HS-27A (cell line): Measurements from ENCODE around the gene HSD17B10.
A peak's percentile ranks its signal among the peaks of the same experiment; 100 is the strongest.
"Not testable (repeated sequence)": the region's sequence is repeated elsewhere in the genome, so short reads cannot be mapped to it uniquely, and the experiment has no call there.

Experiments
- DNase-seq: peaks from one replicate; pipeline ENCODE4 v3.0.0-alpha.2; 2012; ENCODE audit warnings: low read depth, missing footprints

Gene HSD17B10

DNA sequence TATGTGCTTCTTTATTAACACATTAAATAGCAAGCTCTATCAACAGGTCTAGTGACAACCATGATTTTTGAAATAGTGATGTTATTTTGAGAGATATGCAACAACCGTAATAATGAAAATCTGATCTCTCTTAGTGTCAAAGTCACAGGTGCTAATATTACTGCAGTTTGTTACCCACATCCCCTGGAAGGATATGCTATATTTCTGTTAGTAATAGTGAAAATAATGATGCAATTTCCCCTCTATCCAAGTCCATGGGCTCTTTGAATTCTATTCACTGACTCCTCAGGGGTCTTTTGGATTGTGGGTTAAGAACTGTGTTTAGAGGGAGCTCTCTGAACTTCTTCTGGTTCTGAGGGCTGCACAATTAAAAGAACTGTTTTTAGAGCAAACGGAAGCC is 3.0 kb upstream of the HSD17B10 start:
- DNase-seq = no peak

DNA sequence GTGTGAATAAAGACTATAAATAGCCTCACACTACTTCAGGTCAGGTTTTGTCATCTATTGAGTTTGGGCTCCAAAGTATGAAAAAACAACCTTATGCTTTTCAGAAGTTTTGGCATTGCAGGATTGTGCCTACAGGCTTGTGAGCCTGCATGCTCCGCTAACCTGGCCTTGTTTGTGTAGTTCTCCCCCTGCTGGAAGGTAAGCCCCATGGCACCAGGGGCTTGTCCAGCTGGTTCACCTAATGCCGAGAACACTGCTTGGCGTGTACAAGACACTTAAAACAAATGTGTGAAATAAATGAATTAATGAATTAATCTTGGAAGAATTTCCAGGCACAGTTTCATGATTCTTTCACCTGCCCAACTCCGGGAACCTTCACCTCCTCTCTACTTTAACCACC is 1.8 kb upstream of the HSD17B10 start:
- no peak for DNase-seq

DNA sequence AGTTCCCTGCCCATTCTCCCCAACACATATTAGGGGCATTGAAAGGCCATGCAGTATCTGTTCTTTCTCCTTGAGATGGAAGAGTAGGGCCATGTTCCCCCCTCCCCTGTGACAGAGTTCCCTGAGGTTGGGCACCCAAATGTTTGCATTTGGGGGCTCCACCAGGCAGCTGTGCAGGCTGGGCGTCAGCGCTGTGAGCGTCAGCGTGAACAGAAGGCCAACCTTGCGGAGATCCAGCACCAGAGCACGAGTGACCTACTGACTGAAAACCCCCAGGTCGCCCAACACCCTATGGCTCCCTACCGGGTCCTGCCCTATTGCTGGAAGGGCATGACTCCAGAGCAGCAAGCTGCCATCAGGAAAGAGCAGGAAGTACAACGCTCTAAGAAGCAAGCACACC is 3.9 kb downstream of the HSD17B10 start:
- no peak for DNase-seq

DNA sequence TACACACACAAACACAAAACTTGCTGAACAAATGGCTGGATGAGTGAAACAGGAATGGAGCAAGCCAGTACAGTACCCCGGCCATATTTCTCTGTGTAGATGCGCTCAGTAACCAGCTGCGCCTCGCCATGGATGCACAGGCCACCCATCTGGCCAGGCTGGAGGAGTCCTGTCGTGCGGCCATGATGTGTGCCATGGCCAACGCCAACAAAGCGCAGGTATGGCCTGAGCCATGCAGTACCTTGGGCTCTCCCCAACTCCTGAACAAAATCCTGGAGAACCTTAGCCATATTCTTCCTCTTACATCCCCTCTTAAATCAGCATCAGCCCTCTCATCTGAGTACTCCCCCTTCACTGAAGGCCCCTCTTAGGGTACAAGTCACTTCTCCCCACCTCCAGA is 4.4 kb downstream of the HSD17B10 start:
- DNase-seq = no peak

DNA sequence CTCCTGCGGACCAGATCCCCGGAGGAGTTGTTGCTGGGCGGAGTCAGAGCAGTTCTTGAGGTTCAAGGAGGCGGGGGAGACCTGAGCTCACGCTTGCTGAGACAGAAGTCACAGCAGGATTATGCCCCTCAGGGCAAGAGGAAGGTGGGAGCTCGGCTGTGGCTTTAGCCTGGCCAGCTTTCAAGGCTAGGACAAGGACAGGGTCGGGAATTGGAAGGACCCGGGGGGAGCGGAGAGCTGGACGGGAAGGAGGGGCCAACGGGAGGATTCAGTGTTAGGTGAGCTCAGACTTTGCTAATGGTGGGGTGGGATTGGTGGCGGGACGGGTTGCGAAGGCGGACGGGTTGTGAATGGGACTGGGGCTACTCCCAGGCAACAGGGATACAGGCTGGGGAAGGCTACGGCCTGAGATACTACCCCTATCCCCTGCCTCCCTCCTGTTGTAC is 11.3 kb downstream of the HSD17B10 start, which contains the start of gene RIBC1:
RIBC1 (plus strand) TSS at position 13 of the 446 bp plus-strand sequence. CDS start 3,404 bp downstream, outside the sequence.
- DNase-seq = no peak

DNA sequence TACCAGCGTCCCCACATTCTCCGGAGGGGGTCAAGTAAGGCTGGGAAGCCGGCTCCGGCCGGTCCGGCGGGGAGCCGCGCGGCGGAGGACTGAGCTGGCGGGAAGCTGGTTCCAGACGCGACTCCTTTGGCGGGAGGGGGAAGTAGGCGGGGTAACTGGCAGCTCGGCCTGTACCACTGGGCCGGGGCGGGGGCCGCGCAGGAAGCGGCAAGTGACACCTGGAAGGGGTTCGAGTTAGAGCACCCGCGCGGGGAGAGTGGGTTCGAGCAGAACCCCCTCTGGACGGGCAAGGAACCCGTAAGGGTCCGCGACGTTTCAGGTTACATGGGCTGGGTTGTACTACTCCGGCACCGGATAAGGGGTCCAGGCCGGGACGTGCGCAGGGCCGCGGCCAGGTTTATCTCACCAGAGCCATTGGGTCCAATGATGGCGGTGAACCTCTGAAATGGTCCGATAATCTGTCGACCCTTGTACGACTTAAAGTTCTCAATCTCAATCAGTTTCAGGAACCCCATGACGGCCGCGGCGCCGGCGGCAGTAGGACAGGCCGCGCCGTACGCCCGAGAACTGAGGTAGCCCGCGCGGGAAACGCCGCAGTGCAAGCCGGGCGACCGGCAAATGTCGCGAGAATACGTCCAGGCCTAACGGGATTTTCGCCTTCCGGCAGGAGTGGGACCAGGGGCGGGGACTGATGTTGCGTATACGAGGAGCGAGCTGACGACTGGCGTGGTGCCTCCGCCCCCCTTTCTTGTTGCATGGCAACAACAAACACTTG is 11.9 kb downstream of the HSD17B10 start, which contains the start of gene SMC1A:
SMC1A (minus strand) TSS at position 569 of the 775 bp plus-strand sequence; CDS start at position 515, 54 bp downstream.
- DNase-seq = peak; percentile 81

DNA sequence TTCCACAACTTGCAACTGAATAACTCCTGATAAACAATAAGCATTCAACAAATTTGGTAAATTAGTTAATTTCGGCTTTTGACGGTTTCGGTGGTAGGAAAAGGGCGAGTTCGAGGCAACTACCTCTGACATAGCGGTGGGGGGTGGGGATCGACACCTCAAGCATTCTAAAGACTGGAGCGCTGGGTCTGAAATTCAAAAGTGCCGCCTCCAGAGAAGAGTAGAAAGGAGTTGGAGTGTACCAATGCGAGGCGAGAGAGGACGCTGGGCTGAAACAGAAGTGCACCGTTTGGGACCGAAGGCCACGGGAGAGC is 12.4 kb downstream of the HSD17B10 start:
- no peak for DNase-seq

DNA sequence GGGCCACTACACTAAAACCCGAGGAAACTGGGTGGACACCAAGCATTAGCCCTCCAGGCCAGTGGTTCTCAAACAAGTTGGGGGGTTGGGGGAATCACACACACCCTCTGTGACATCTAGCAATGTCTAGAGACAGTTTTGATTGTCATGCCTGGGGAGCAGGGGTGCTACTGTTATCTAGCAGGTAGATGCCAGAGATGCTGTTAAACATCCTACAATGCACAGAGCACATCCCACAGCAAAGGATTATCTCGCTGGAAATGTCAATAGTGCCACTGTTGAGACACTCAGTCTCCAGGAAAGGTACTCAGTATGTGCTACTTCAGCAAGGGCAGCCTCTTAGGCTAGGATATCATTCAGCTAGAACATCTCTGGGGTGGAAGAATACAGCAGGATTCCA is 13.0 kb downstream of the HSD17B10 start:
- no peak for DNase-seq

DNA sequence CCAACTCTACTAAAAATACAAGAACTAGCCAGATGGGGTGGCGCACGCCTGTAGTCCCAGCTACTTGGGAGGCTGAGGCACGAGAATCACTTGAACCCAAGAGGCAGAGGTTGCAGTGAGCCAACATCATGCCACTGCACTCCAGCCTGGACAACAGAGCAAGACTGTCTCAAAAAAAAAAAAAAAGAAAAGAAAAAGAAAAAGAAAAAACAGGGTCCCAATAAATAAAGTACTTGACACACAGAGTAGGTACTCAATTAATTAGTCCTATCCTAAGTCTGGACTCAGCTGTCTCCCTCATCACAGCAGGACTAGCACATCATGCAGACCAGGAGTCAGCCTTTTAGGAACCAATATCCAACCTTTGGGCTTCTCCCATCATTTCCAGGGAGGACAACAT is 13.8 kb downstream of the HSD17B10 start:
- DNase-seq = not testable (repeated sequence)

DNA sequence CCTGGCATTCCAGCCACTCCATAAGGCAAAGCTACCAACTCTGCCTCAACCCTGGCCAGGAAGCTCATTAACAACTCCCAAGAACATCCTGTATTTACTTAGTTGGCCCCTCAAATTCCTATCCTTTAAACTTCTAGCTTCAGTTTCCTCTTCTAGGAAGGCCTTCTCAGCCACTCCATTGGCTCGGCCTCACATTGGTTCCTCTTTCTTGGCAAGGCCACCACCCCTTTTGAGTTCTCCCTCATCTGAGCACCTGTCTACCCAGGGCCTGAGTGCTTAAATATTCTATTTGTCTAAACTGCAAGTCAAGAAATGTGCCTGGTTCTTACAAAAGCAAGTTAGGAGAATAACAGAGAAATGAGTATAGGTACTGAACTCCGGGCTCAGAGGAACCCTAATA is 21.7 kb downstream of the HSD17B10 start:
- DNase-seq = no peak

DNA sequence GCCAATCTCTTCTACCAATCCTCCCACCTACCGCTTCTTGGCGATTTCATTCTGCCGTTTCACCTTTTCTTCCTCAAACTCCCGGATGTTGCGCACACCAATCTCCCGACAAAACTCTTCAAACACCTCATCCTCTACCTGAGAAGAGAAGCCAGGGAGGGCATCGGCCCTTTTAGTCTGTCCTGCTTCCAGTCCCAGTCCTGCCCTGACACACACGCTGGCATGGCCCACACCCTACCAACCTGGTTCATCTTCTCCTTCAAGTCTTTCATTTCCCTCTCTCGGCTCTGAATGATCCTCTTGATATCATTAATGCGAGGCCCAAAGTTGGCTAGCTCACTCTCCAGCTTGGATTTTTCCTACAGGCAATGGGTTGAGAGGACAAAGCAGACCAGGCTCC is 30.6 kb downstream of the HSD17B10 start:
- no peak for DNase-seq

DNA sequence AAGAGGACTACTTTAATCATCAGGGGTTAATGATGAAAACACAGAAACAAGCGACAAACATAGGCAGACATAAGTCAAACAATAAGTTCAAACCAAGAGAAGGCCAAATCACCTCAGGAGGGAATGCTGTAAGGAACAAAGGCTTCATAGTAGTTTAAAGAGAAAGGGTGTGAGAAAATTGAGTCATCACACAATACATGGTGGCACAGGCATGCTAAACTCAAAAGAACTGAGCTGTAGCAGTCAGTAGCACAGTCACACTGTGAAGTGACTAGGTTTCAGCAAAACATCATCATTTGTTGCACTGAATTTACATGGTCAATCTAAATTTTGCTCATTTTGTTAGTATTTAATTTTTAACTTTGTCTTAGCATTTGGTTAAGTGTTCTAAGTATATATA is 36.0 kb downstream of the HSD17B10 start:
- DNase-seq = no peak

DNA sequence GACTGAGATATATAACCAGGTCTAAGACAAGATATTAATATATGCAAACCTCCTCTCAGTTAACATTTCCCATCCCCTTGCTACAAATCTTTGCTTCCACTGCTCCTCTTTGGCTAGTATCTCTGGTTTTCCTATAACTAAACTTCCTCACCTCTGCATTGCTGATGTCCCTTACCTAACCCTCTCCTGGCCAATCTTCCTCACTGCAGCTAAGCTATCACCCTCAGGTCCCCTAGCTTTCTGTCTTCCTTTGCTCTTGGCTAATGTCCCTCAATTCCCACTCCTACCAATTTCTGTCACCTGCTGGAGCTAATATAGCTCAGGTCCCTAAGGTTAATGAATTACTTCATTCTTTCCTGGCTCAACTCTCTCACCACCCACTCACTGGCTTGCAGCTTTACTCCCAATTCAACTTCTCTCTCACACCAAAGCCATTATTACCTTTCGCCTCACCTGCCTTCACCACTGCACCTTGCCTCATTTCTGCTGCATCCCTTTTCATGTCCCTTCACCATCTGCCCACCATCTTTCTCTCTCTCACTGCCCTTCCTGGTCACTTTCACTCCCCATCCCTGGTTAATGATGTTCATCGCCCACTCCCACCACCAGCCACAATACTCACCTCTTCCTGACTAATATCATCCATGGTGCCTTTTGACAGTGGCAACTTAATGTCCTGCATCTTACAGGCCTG is 38.4 kb downstream of the HSD17B10 start:
- no peak for DNase-seq

DNA sequence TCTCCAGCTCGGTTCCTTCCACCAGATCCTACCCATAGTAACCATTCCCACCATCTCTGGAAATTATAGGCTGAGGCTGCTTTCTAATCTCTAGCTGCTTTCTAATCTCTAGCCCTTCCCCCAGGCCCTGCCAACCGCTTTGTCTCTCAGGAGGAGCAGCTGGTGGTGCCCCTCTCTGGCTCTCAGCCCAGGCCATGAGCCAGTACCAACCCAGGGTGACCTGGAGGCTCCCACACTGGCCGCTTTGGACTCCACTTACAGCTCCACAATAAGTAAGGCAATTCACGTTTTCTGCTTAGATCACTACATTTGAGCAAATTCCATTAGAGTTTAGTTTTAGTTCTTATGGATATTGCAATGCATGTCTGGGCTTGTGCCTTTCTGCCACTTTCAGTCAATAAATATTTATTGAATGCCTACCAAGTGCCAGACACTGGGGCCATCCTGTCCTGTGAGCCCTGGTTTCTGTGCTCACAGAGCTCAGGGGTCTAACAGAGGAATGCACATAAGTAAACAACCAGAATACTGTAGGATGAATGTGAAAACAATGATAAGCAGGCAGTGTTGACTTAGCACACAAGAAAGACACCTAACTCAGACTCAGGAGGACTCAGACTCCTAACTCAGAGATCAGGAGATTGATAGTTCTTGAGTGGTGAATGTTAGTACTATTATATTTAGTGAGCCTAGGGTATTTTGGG is 50.6 kb downstream of the HSD17B10 start:
- DNase-seq = no peak
